ENCODE results near the gene MORN3. TPM values are rescaled to one million over a fixed set of nuclear protein-coding genes. Genes with fewer than 3 reads are reported as not detected.

MORN3 gene
- total and polyA plus RNA-seq, 9 of the 15 experiments (the other 6 are each of a cell fraction or from before 2014, with no cell fraction given): 0.09 to 0.27 (median 0.20) TPM

GRCh38 chr12:121649819-121650353 lies 19.6 kb downstream of the MORN3 start (continued):
- TF ChIP-seq ZKSCAN1 (IDR thresholded peaks at IDR 0.05; ENCODE audit: low read depth, low read length): 0 out of 2 replicates have a peak, but pooled peaks have one; percentile 51
- TF ChIP-seq NR2F6 (CRISPR knock-in tag; IDR thresholded peaks at IDR 0.05): no peak
- TF ChIP-seq FOXM1 (IDR thresholded peaks at IDR 0.05; ENCODE audit: low read depth): peak; percentile 79
- TF ChIP-seq FOXM1 (CRISPR knock-in tag; IDR thresholded peaks at IDR 0.05; ENCODE audit: low read depth): no peak
- no peak for TF ChIP-seq MTF1 (CRISPR knock-in tag; IDR thresholded peaks at IDR 0.05; ENCODE audit: borderline replicate concordance)
- no peak for TF ChIP-seq PHB (CRISPR knock-in tag; IDR thresholded peaks at IDR 0.05)
- no peak for TF ChIP-seq ZNF124 (CRISPR knock-in tag; IDR thresholded peaks at IDR 0.05)
- TF ChIP-seq ETS1 (conservative IDR thresholded peaks at IDR 0.05; ENCODE audit: control insufficient read depth, low read depth, low read length): no peak
- peak in 1 of 2 experiments; percentile 50; a peak in 1 of 4 replicates for TF ChIP-seq MNT (conservative IDR thresholded peaks at IDR 0.05)
- TF ChIP-seq ELF4 (CRISPR knock-in tag; IDR thresholded peaks at IDR 0.05): no peak
- no peak for TF ChIP-seq GTF2E2 (tag; IDR thresholded peaks at IDR 0.05)
- TF ChIP-seq ADNP (tag; IDR thresholded peaks at IDR 0.05): peak; percentile 85
- TF ChIP-seq SMAD1 (IDR thresholded peaks at IDR 0.05; ENCODE audit: low read depth, low read length, partially characterized antibody): peak; percentile 59
- peak; percentile 68 for TF ChIP-seq FOSL1 (tag; conservative IDR thresholded peaks at IDR 0.05)
- TF ChIP-seq ZMIZ1 (IDR thresholded peaks at IDR 0.05; ENCODE audit: low read depth in 2 of 2, low read length in 2 of 2): peak in 1 of 2 experiments; percentile 89; a peak in 2 of 4 replicates
- no peak for TF ChIP-seq ZC3H8 (IDR thresholded peaks at IDR 0.05)
- peak; percentile 87 for TF ChIP-seq STAT5A (IDR thresholded peaks at IDR 0.05; ENCODE audit: borderline replicate concordance, low read length)
- TF ChIP-seq CBX3 (IDR thresholded peaks at IDR 0.05; ENCODE audit: borderline replicate concordance in 1 of 2, low read length in 2 of 2): 0 out of 3 replicates have a peak, but pooled peaks of 1 of the 2 experiments have one; percentile 33
- peak in 1 of 2 experiments; percentile 81; a peak in 2 of 4 replicates for TF ChIP-seq ZNF639 (CRISPR knock-in tag; conservative IDR thresholded peaks at IDR 0.05 in 1 of 2, IDR thresholded peaks at IDR 0.05 in 1 of 2)
